H9 (cell line): ENCODE results near the gene CTCF. TPM values are rescaled to one million over a fixed set of nuclear protein-coding genes. Genes with fewer than 3 reads are reported as not detected.

ENCODE experiments used
- DNase-seq: peaks from one replicate; pipeline ENCODE4 v3.0.0-alpha.2; 2017
- H2AFZ ChIP-seq: one replicate; pipeline ENCODE4 v1.6.1; 2013; ENCODE audit warnings: mild to moderate bottlenecking, low read length, control low read depth, moderate library complexity
- H2AK5ac ChIP-seq: 2 replicates; pipeline ENCODE4 v1.6.1; 2013; ENCODE audit warnings: low read length, control low read depth, mixed read lengths; ENCODE audit not compliant: insufficient read length
- H2BK120ac ChIP-seq: one replicate; pipeline ENCODE4 v1.6.1; 2013; ENCODE audit warnings: low read depth, mild to moderate bottlenecking, low read length, control low read depth, inconsistent platforms; ENCODE audit not compliant: poor library complexity, severe bottlenecking
- H2BK12ac ChIP-seq: 2 replicates; pipeline ENCODE4 v1.6.1; 2013; ENCODE audit warnings: low read length, control low read depth, mixed read lengths, low read depth; ENCODE audit not compliant: insufficient read length
- H2BK15ac ChIP-seq: 2 replicates; pipeline ENCODE4 v1.6.1; 2013; ENCODE audit warnings: low read depth, low read length, control low read depth
- H2BK20ac ChIP-seq: one replicate; pipeline ENCODE4 v1.6.1; 2013; ENCODE audit warnings: low read depth, mild to moderate bottlenecking, low read length, control low read depth, inconsistent platforms; ENCODE audit not compliant: poor library complexity, severe bottlenecking
- H2BK5ac ChIP-seq: 2 replicates; pipeline ENCODE4 v1.6.1; 2013; ENCODE audit warnings: low read length, control low read depth, mixed read lengths; ENCODE audit not compliant: insufficient read length
- H3K14ac ChIP-seq: 2 replicates; pipeline ENCODE4 v1.6.1; 2013; ENCODE audit warnings: low read length, control low read depth; ENCODE audit not compliant: insufficient read depth
- H3K18ac ChIP-seq: 2 replicates; pipeline ENCODE4 v1.6.1; 2013; ENCODE audit warnings: low read depth, mild to moderate bottlenecking, mixed read lengths, low read length, control low read depth; ENCODE audit not compliant: insufficient read length
- H3K23ac ChIP-seq: 2 replicates; pipeline ENCODE4 v1.6.1; 2013; ENCODE audit warnings: low read length, control low read depth, mixed read lengths, low read depth; ENCODE audit not compliant: insufficient read length
- H3K23me2 ChIP-seq: 2 replicates; pipeline ENCODE4 v1.6.1; 2013; ENCODE audit warnings: low read depth, mild to moderate bottlenecking, mixed read lengths, low read length, control low read depth; ENCODE audit not compliant: insufficient read length, poor library complexity, severe bottlenecking
- H3K27ac ChIP-seq: 2 replicates; pipeline ENCODE4 v1.5.1; 2013; ENCODE audit warnings: low read length, control low read depth, mixed read lengths, low read depth; ENCODE audit not compliant: insufficient read length
- H3K27me3 ChIP-seq: 2 replicates; pipeline ENCODE4 v1.6.1; 2013; ENCODE audit warnings: low read length, control low read depth, inconsistent platforms; ENCODE audit not compliant: insufficient read depth
- H3K4ac ChIP-seq: 2 replicates; pipeline ENCODE4 v1.6.1; 2013; ENCODE audit warnings: low read depth, mild to moderate bottlenecking, control low read depth, inconsistent platforms, low read length, moderate library complexity
- H3K4me1 ChIP-seq: 2 replicates; pipeline ENCODE4 v1.6.1; 2013; ENCODE audit warnings: low read length, control low read depth, inconsistent platforms; ENCODE audit not compliant: insufficient read depth
- H3K4me2 ChIP-seq: 2 replicates; pipeline ENCODE4 v1.6.1; 2013; ENCODE audit warnings: low read length, control low read depth, mixed read lengths; ENCODE audit not compliant: insufficient read length, insufficient read depth
- H3K56ac ChIP-seq: 2 replicates; pipeline ENCODE4 v1.6.1; 2013; ENCODE audit warnings: low read depth, mild to moderate bottlenecking, mixed read lengths, low read length, control low read depth; ENCODE audit not compliant: insufficient read length
- H3K79me1 ChIP-seq: 2 replicates; pipeline ENCODE4 v1.6.1; 2013; ENCODE audit warnings: low read depth, mild to moderate bottlenecking, moderate library complexity, low read length, control low read depth, inconsistent platforms; ENCODE audit not compliant: insufficient read depth, poor library complexity, severe bottlenecking
- H3K79me2 ChIP-seq: 2 replicates; pipeline ENCODE4 v1.6.1; 2013; ENCODE audit warnings: low read length, control low read depth, inconsistent platforms; ENCODE audit not compliant: insufficient read depth
- H3K9ac ChIP-seq: 2 replicates; pipeline ENCODE4 v1.6.1; 2013; ENCODE audit warnings: low read length, control low read depth, mixed read lengths; ENCODE audit not compliant: insufficient read length; ENCODE audit errors: extremely low read depth
- H3K9me3 ChIP-seq: one replicate; pipeline ENCODE4 v1.6.1; 2013; ENCODE audit warnings: low read depth, low read length, inconsistent platforms; ENCODE audit not compliant: control insufficient read depth
- H3T11ph ChIP-seq: one replicate; pipeline ENCODE4 v1.6.1; 2013; ENCODE audit warnings: mild to moderate bottlenecking, low read length, control low read depth, inconsistent platforms
- H4K20me1 ChIP-seq: one replicate; pipeline ENCODE4 v1.6.1; 2013; ENCODE audit not compliant: control insufficient read depth, insufficient read length, insufficient read depth
- H4K5ac ChIP-seq: 2 replicates; pipeline ENCODE4 v1.6.1; 2013; ENCODE audit warnings: low read depth, mild to moderate bottlenecking, mixed read lengths, low read length, control low read depth; ENCODE audit not compliant: insufficient read length
- H4K8ac ChIP-seq: replicated peaks from 2 replicates; pipeline ENCODE4 v1.6.1; 2013; ENCODE audit warnings: low read length, control low read depth, mixed read lengths, low read depth; ENCODE audit not compliant: insufficient read length
- H4K91ac ChIP-seq: 2 replicates; pipeline ENCODE4 v1.6.1; 2013; ENCODE audit warnings: low read depth, mild to moderate bottlenecking, moderate library complexity, mixed read lengths, low read length, control low read depth; ENCODE audit not compliant: insufficient read length
- H3K27ac Mint-ChIP-seq, 3 experiments: 2 replicates in 2 of 3; 3 replicates in 1 of 3; pipeline ENCODE4 v1.8.0; 2020 to 2021; ENCODE audit warnings: mixed read lengths in 3 of 3, mild to moderate bottlenecking in 1 of 3, moderate library complexity in 1 of 3
- H3K27me3 Mint-ChIP-seq: 2 replicates; pipeline ENCODE4 v1.8.0; 2021; ENCODE audit warnings: low read depth, mild to moderate bottlenecking, moderate library complexity, mixed read lengths
- H3K36me3 Mint-ChIP-seq, 3 experiments: 2 replicates in 2 of 3; 3 replicates in 1 of 3; pipeline ENCODE4 v1.8.0; 2020 to 2021; ENCODE audit warnings: low read depth in 3 of 3, mixed read lengths in 3 of 3; ENCODE audit not compliant: insufficient read depth in 1 of 3
- H3K4me1 Mint-ChIP-seq, 2 experiments: 2 replicates each; pipeline ENCODE4 v1.8.0; 2020; ENCODE audit warnings: mixed read lengths in 2 of 2
- H3K4me3 Mint-ChIP-seq, 2 experiments: 2 replicates in 1 of 2; 3 replicates in 1 of 2; pipeline ENCODE4 v1.8.0; 2020 to 2021; ENCODE audit warnings: mild to moderate bottlenecking in 2 of 2, mixed read lengths in 2 of 2, moderate library complexity in 1 of 2
- H3K9me3 Mint-ChIP-seq, 2 experiments: 2 replicates in 1 of 2; 3 replicates in 1 of 2; pipeline ENCODE4 v1.8.0; 2020; ENCODE audit warnings: mild to moderate bottlenecking in 2 of 2, mixed read lengths in 2 of 2, moderate library complexity in 1 of 2
- CTCF ChIP-seq: fragments of 200-600 bp; sonication (generic); conservative IDR thresholded peaks from 3 replicates; pipeline ENCODE4 v1.8.0; 2021; ENCODE audit warnings: antibody characterized with exemption, mild to moderate bottlenecking
- WGBS: extraction: QIAGEN DNeasy Blood & Tissue Kit; methylation state at CpG from one replicate; pipeline ENCODE4 v1.1.7; 2013; ENCODE audit warnings: missing lambda C conversion rate, low lambda C conversion rate, mixed read lengths; ENCODE audit not compliant: insufficient read length; ENCODE audit errors: extremely low coverage; 5-methylcytosine and 5-hydroxymethylcytosine counted together
- total RNA-seq: library from RNA; stranded (reverse); gene quantifications from 2 replicates; pipeline ENCODE4 v1.2.1, GENCODE V29; 2021

The CTCF gene
- total RNA-seq, 1 experiment from 2014 or later = 87.3 TPM

DNA sequence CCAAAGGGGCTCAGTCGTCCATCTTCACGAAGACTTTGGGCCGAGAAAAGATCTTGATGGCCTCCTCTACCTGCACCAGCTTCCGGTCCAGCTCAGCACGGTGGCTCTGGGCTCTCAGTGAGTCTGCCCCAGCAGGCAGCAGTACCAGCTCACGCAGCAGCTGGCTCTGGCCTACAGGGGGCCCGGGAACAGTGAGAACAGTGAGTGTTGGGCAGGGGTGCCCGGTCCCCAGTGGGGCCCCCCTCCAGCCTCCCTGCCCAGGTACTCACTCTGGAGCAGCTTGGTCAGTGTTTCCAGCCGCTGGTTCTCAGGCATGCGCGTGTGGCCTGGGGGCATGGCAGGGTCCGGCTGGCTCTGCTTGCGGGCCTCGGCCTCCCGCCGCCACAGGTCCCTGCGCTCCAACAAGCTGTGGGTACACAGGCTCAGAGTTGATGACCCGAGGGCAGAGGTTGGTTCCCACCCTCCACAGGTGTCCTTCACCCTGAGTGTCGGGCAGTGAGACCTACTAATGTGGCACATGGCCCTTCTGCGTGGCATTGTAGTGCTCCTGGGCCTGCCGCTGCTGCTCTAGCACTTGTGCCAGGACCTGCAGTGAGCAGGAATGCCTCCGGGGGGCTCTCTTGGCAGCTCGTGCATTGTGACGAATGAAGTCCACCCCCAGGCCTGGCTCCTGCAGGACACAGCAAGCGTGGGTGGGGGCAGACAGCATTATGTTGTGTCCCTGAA, 101.0 kb downstream of the CTCF start:
- Histone ChIP-seq H2AK5ac (no peak overlapping the region), H4K8ac (no peak overlapping the region), H3K4ac (no peak overlapping the region), H3K79me2 (no peaks in the 10 kb centered on the region), H2BK20ac (no peak overlapping the region), H4K20me1 (no peaks in the 10 kb centered on the region), H3K14ac (no peak overlapping the region), H2BK15ac (no peak overlapping the region), H3K27me3 (no peaks in the 10 kb centered on the region), H3K79me1 (no peaks in the 10 kb centered on the region), H4K5ac (no peak overlapping the region), H3K9me3 (no peaks in the 10 kb centered on the region), H2BK5ac (no peak overlapping the region), H3K9ac (no peak overlapping the region), H2BK12ac (no peak overlapping the region), H2AFZ (no peak overlapping the region), H3K23ac (no peak overlapping the region), H3K18ac (no peak overlapping the region), H2BK120ac (no peak overlapping the region), H3K23me2 (peaks cover 15% of the 10 kb centered on the region), H3K4me1 (no peaks in the 10 kb centered on the region), H3K56ac (no peak overlapping the region), H3K4me2 (no peak overlapping the region), H4K91ac (no peak overlapping the region), H3T11ph (no peak overlapping the region), H3K27ac (no peak overlapping the region)
- Mint-ChIP-seq H3K27me3 (peaks cover 4% of the 10 kb centered on the region), H3K4me1 (peaks cover 16 to 35% of the 10 kb centered on the region in 2 experiments), H3K36me3 (peaks cover 3 to 11% (median 8%) of the 10 kb centered on the region in 3 experiments; a peak in 5 of 7 replicates), H3K27ac (peak overlapping the region in 1 of 3 experiments; percentile 64; a peak in 1 of 7 replicates), H3K4me3 (peak overlapping the region; percentile 29 to 57; a peak in 3 of 5 replicates), H3K9me3 (no peaks in the 10 kb centered on the region)
- peak; percentile 63 for TF ChIP-seq CTCF
- peak; percentile 79 for DNase-seq
- WGBS = no CpG with 5 or more reads among the region's 25 CpGs
